Measurements from ENCODE around the gene FBXW12. TPM values are rescaled to one million over a fixed set of nuclear protein-coding genes. Genes with fewer than 3 reads are reported as not detected.

FBXW12 gene
- total and polyA plus RNA-seq, 2 donors (not counting 1 experiment from before 2014, with no cell fraction given) = not detected

- Mint-ChIP-seq H3K9me3 (ENCODE audit: insufficient read depth) (no peaks in the 10 kb centered on the region), H3K4me1 (peaks cover 6% of the 10 kb centered on the region), H3K27me3 (peaks cover 16% of the 10 kb centered on the region), H3K27ac (no peak overlapping the region), H3K4me3 (no peak overlapping the region)
- no peak overlapping the region for H3K4me3 ChIP-seq (ENCODE audit: control extremely low read depth in 1 of 5, extremely low read depth in 1 of 5, insufficient read depth in 1 of 5, low read depth in 2 of 5, low read length in 4 of 5)
- ChIA-PET POLR2A (no interaction called here), CTCF (interaction anchor here (0.6 to 2.3 kb wide), 4 partner anchors 12 to 83 kb away, joined by 3 to 16 read pairs (median 7); no protein-coding TSS in a partner anchor)
- H3K79me2 ChIP-seq (ENCODE audit: control insufficient read depth, insufficient read depth, low read length) = no peaks in the 10 kb centered on the region
- intact Hi-C loops (cut with micrococcal nuclease) = no loop called here
- H3K4me2 ChIP-seq (replicated peaks; ENCODE audit: low read depth, low read length, poor library complexity, severe bottlenecking) = no peak overlapping the region
- TF ChIP-seq CTCF (IDR thresholded peaks at IDR 0.05) = no peak
- TF ChIP-seq EZH2 (IDR thresholded peaks at IDR 0.05; ENCODE audit: borderline replicate concordance, insufficient read depth, low read depth, low read length, poor library complexity, severe bottlenecking) = no peak
- H3K9me3 ChIP-seq (ENCODE audit: control extremely low read depth in 1 of 3, control insufficient read depth in 2 of 3, insufficient read depth in 1 of 3, low read length in 2 of 3) = peaks cover 0 to 3% (median 0%) of the 10 kb centered on the region in 3 donors
- H3K36me3 ChIP-seq (replicated peaks in 1 of 2; ENCODE audit: control extremely low read depth in 1 of 2, control insufficient read depth in 1 of 2, extremely low read depth in 1 of 2, insufficient read depth in 2 of 2, low read length in 1 of 2) = no peaks in the 10 kb centered on the region
- ATAC-seq (ENCODE audit: low read depth) (no peak), DNase-seq (no peak)
- peaks cover 0 to 9% (median 3%) of the 10 kb centered on the region in 4 experiments for H3K27me3 ChIP-seq (replicated peaks in 1 of 4; ENCODE audit: control extremely low read depth in 1 of 4, control insufficient read depth in 3 of 4, insufficient read depth in 4 of 4, low read length in 3 of 4)
- no peak overlapping the region for H3K27ac ChIP-seq (ENCODE audit: low read length in 2 of 2)
- H3K4me1 ChIP-seq (ENCODE audit: control insufficient read depth in 2 of 2, insufficient read depth in 2 of 2, low read length in 2 of 2) = peaks cover 0 to 3% of the 10 kb centered on the region in 2 donors
- no peak overlapping the region for H2AFZ ChIP-seq (ENCODE audit: insufficient read depth, low read depth, low read length, poor library complexity, severe bottlenecking)
- no peaks in the 10 kb centered on the region for H4K20me1 ChIP-seq (ENCODE audit: control insufficient read depth, insufficient read depth, low read length, poor library complexity, severe bottlenecking)
- WGBS (ENCODE audit: insufficient coverage) = 93% methylated on average over 27 of the region's 27 CpGs
- H3K9ac ChIP-seq (ENCODE audit: low read length) = no peak overlapping the region
Observed at GRCh38 chr3:48423883-48424695, 52.1 kb downstream of the FBXW12 start.

- 95% methylated on average over 12 of the region's 13 CpGs for WGBS (ENCODE audit: insufficient coverage)
- no peak for ATAC-seq (ENCODE audit: low read depth)
- no peak for TF ChIP-seq CTCF (IDR thresholded peaks at IDR 0.05)
- no peak for TF ChIP-seq EZH2 (IDR thresholded peaks at IDR 0.05; ENCODE audit: borderline replicate concordance, insufficient read depth, low read depth, low read length, poor library complexity, severe bottlenecking)
- Histone ChIP-seq H3K4me3 (ENCODE audit: control extremely low read depth in 1 of 5, extremely low read depth in 1 of 5, insufficient read depth in 1 of 5, low read depth in 2 of 5, low read length in 4 of 5) (no peak overlapping the region), H3K79me2 (ENCODE audit: control insufficient read depth, insufficient read depth, low read length) (no peaks in the 10 kb centered on the region), H3K9me3 (ENCODE audit: control extremely low read depth in 1 of 3, control insufficient read depth in 2 of 3, insufficient read depth in 1 of 3, low read length in 2 of 3) (peaks cover 0 to 3% (median 0%) of the 10 kb centered on the region in 3 donors), H3K36me3 (replicated peaks in 1 of 2; ENCODE audit: control extremely low read depth in 1 of 2, control insufficient read depth in 1 of 2, extremely low read depth in 1 of 2, insufficient read depth in 2 of 2, low read length in 1 of 2) (no peaks in the 10 kb centered on the region), H3K4me2 (replicated peaks; ENCODE audit: low read depth, low read length, poor library complexity, severe bottlenecking) (no peak overlapping the region), H3K27ac (ENCODE audit: low read length in 2 of 2) (no peak overlapping the region), H2AFZ (ENCODE audit: insufficient read depth, low read depth, low read length, poor library complexity, severe bottlenecking) (no peak overlapping the region), H3K27me3 (replicated peaks in 1 of 4; ENCODE audit: control extremely low read depth in 1 of 4, control insufficient read depth in 3 of 4, insufficient read depth in 4 of 4, low read length in 3 of 4) (peaks cover 0 to 9% (median 3%) of the 10 kb centered on the region in 4 experiments), H4K20me1 (ENCODE audit: control insufficient read depth, insufficient read depth, low read length, poor library complexity, severe bottlenecking) (no peaks in the 10 kb centered on the region), H3K4me1 (ENCODE audit: control insufficient read depth in 2 of 2, insufficient read depth in 2 of 2, low read length in 2 of 2) (peaks cover 6 to 9% of the 10 kb centered on the region in 2 donors), H3K9ac (ENCODE audit: low read length) (no peak overlapping the region)
- ChIA-PET POLR2A (no interaction called here), CTCF (interaction anchor here (1.5 to 2.3 kb wide), 2 partner anchors 11 to 24 kb away, joined by 7 to 9 read pairs; no protein-coding TSS in a partner anchor)
- no peak for DNase-seq
- intact Hi-C loops (cut with micrococcal nuclease) = no loop called here
- H3K4me1 Mint-ChIP-seq = peaks cover 9% of the 10 kb centered on the region
- peaks cover 16% of the 10 kb centered on the region for H3K27me3 Mint-ChIP-seq
- H3K27ac Mint-ChIP-seq = no peak overlapping the region
- no peak overlapping the region for H3K4me3 Mint-ChIP-seq
- H3K9me3 Mint-ChIP-seq (ENCODE audit: insufficient read depth) = no peaks in the 10 kb centered on the region
Observed at GRCh38 chr3:48425281-48425812, 53.3 kb downstream of the FBXW12 start.

Data from B cell (primary cell).